HG02938 (cell line): Measurements from ENCODE around the gene PIGQ.

Experiments used
- ATAC-seq: cut with Tn5 transposase; IDR thresholded peaks from one replicate; pipeline ENCODE4 v1.9.1; 2021; ENCODE audit warnings: mild to moderate bottlenecking, moderate library complexity; ENCODE audit not compliant: unreplicated experiment

The PIGQ gene

DNA sequence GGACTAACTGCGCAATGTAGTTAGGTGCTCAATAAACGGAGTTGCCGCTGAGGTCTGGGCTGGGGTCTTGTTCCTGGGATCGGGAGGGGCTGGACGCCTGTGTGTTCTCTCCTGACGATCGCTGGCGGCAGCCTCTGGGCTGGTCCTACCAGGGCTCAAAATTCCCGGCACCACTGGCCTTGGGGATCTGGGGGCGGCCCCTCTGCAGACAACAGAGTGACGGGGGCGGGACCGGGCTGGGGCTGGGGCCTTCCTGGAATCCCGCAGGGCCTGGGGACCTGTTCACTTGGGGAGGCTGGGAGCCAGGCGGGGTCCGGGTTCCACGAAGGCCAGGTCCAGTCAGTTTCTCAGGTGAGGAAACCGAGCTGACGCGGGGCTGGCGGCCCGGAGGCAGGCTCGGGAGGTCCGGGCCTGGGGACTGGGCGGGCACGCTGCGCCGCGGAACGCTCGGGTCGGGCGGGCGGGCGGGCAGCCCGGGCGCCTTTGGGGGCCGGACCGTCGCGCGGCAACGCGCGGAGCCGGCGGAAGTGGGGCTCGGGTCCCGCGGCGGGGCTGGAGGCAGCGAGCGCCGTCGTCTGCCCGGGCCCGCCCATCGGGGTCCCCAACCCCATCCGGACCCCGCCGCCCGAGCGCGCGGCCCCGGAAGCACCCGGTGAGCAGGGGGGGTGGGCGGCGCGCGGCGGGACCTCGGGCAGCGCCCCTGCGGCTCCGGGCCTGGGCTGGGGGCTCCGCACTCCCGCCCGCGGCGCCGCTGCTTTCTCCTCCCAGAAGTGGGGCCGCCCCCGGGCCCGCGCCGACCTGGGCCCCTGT lies at the start of gene PIGQ:
PIGQ (plus strand) TSS at position 524 of the 810 bp plus-strand sequence. CDS start 4,107 bp downstream, outside the sequence.
- ATAC-seq: no peak

GRCh38 chr16:520847-521246 lies 48.9 kb upstream of the PIGQ start:
- no peak for ATAC-seq

- no peak for ATAC-seq
Observed at GRCh38 chr16:521381-522210, 48.2 kb upstream of the PIGQ start.

DNA sequence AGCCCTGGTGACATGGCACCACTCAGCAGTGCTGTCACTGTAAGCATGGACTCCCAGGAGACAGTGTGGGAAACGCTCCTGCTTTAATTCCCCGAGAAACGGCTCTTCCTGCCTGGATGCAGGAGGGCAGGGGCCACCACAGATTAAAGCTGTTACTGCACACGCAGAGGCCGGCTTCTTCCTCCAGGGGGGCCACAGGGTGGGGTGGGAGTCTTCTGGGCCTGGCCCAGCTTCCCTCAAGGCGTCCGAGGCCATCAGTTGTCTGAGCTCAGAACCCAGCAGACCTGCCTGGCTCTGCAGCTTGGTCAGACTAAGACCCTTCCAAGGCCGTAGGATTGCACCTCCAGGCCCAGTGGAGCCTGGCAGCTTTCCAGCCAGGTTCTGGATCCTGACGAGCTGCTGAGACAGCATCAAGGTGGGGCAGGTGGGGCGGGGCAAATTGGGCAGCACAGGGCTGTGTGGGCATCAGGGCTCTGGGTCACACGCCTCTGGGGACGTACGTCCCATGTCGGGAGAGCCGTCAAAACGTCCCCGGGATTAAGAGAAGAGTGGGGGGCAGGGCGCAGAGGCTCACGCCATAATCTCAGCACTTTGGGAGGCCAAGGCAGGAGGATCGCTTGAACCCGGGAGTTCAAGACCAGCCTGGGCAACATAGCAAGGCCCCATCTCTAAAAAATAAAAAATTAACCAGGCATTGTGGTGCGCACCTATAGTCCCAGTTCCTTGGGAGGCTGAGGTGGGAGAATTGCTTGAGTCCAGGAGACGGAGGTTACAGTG lies 47.3 kb upstream of the PIGQ start:
- ATAC-seq: no peak

DNA sequence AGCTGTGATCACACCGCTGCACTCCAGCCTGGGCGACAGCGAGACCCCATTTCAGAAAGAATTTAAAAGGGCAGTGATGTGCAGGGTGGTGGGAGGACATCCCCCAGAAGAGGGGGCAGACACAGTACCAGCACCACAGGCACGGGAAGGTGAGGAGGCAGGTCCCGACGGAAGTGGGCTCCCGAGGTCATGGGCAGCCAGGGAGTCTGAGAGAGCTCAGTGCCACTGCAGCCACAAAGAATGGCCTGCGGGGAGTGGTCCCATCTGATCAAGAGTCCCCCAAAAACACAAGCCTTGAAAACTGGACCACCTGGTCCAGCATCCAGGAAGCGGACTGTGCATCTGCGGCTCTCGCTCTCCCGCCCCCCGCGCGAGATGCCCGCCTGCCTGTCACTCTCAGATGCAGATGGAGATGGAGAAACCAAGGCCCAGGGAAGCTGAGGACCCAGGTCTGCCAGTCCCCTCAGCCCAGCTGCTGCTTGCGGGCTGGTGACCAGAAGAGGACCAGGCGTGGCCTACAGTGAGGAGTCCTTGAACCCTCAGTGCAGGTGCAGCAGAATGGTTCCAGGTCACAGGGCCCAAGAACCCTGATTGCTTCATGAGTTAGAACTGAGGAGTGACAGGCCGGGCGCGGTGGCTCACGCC lies 46.5 kb upstream of the PIGQ start:
- ATAC-seq: no peak

DNA sequence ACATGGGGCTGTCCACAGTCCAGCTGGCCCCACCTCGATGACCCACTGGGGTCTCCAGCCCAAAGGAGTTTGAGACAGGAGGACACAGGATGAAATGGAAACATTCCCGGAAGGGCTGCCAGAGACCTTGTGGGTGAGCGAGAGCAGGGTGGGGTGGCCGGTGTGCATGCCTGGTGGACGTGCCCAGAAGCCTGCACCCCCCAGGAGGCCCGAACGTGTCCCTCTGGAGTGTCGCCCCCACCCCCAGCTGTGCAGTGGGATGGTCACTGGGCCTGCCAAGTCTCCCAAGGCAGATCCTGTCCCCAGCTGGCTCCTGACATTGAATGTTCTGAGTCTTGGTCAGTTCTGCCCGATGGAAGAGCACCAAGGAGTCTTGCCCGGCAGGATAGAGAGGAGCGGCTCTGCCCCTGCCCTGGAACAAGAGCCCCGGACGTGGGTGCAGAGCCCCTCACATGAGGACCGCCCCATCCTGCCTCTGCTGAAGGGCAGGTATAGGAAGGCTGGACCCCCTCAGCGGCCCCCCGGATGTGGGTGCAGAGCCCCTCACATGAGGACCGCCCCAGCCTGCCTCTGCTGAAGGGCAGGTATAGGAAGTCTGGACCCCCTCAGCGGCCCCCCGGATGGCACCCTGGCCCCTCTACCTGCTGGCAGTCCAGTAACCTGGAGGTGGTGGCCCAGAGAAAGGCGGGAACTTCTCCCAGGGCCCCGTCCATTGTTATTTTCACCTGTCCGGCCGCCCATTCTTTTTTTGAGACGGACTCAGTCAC lies 45.3 kb upstream of the PIGQ start:
- ATAC-seq: no peak

DNA sequence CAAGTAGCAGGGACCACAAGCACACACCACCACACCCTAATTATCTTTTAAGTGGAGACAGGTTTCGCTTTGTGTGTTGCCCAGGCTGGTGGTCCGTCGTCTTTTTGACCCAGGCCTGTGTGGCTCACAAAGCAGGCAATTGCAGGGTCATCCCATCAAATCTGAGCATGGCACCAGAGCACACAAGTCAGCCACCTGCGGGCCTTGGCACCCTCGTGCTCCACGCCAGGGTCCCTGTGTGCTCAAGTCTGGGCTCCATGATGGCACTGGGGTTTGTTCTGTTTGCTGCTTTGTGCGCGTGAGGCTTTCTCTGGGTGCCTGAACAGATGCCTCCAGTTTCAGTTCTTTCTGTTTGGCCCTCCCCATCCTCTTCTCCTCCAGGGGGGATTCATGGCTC lies 44.6 kb upstream of the PIGQ start:
- ATAC-seq: no peak

- ATAC-seq: no peak
Observed at GRCh38 chr16:525520-526180, 44.1 kb upstream of the PIGQ start.

DNA sequence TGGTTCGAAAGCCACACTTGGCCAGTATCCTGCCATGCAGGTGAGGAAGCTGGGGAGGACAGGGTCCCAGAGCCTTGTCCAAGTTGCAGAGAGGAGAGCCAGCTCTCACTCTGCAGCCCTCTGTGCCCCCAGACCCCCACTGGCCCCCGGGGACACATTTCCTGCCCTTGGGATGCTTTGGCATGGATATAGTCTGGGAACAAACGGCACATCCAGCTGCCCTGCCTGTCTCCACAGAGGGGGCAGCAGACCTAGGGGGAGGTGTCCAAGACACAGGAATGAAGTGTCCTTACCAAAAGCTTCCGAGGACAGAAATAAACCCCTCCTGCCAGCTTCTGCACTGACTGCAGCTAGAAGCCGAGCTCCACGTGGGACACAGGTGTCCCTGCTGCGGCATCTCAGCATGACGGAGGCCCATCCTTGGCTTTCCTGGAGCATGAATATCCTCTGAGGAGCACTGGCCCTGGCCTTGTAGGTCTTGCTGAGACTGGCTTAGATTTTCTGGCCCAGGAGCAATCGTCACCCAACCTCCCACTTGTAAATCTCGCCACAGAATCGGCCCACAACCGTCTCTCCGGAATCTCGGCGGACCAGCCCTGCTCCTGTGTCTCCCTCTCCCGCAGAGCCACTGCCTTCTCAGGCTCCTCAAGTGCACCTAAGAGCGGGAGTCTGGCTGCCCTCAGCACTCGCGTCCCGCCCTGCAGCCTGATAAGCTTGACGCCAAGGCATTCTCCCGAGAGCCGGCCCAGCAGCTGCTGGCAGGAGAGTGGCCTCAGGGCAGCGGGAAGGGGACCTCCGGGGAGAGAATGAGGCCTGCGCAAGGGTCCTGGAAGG lies 43.4 kb upstream of the PIGQ start:
- no peak for ATAC-seq

- ATAC-seq: peak; percentile 56
Observed at GRCh38 chr16:527015-527903, 42.5 kb upstream of the PIGQ start, which contains the start of gene CAPN15. Gene CAPN15 (plus strand): TSS chr16:527712. CDS start chr16:546839, 19,127 bp downstream.

- ATAC-seq: no peak
Observed at GRCh38 chr16:528111-529011, 41.4 kb upstream of the PIGQ start.

DNA sequence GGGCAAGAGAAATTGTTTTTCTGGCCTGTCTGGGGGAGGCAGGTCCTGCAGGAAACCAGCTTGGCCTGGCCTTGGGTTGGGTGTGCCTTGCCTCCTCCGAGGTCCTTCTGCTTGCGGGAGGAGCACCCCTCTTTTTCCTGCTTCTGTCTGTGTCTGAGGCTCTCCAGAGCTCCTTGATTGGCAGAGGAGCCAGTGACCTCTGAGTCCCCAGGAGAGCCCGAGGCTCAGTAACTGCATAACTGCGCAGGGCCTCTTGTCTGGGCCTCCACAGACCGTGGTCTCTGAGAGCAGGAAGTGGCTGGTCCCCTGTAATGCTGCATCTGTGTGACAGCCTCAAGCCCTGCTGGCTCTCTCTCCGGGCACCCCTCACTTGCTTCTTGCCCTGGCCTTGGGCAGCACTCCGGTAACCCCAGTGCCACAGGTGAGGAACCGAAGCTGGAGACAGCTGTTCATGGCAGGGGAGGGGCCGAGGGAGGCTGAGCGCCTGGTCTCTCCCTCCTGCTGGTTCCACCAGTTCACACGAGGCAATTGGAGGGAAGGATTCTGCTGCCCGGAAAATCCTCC lies 40.7 kb upstream of the PIGQ start:
- no peak for ATAC-seq

DNA sequence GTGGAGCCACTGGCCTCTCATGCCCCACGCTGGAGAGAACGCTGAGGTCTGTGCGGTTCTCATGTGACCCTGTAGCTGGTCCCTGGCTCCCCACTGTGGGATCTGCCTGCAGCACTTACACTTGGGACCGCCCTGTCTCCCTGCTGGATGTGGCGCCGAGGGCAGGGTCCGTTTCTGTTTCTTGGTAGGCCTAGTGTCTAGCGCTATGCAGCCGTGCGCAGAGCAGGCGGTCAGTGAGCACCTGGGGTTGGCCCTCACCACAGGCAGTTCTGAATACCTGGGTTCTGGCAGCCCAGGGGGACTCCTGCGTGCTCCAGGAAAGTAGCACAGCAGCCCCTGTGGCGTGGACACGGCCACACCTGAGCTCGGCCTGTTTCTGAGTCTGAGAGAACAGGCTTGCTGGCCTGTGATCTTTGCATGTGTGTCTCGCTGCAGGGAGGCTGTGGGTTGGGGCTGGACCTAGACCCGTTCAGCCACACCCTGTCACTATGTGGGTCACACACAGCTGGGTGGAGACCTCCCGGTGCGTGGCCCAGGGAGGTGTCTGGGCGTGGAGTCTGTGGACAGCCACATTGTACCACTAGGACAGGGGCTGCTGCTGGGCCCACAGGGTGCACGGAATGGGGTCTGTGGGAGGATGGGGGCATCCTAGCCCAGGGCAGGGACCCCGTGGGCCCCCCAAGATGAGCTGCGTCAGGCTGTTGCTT lies 39.5 kb upstream of the PIGQ start:
- no peak for ATAC-seq

DNA sequence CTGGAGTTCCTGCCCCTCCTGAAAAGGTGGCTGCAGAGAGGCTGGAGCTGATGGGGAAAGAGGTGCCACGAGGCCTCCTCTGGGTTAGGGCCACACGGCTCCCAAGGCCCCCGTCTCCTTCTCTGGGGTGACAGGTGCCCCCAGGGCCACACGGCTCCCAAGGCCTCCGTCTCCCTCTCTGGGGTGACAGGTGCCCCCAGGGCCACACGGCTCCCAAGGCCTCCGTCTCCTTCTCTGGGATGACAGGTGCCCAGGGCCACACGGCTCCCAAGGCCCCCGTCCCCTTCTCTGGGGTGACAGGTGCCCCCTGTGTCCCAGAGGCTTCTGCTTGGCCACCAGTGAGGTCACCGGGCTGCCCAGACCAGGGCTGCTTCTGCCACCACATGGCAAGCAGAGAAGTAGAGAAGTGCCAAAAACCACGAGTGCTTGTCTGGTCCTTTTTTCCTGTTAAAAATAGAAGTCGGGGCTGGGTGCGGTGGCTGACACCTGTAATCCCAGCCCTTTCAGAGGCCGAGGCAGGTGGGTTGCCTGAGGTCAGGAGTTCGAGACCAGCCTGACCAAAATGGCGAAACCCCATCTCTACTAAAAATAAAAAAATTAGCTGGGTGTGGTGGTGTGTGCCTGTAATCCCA lies 38.2 kb upstream of the PIGQ start:
- ATAC-seq: no peak
